Astrocyte (in vitro differentiated cells and primary cell): ENCODE results near the gene IGSF21.

Experiments used
- EZH2 ChIP-seq: IDR thresholded peaks from 2 replicates; pipeline ENCODE4 v1.6.1; 2012; ENCODE audit warnings: mild to moderate bottlenecking, low read length, inconsistent platforms; ENCODE audit not compliant: insufficient read depth
- TF ChIP-seq, protein P1 (sequence below): IDR thresholded peaks from 2 replicates; pipeline ENCODE4 v1.5.1; 2011; ENCODE audit warnings: low read depth, mild to moderate bottlenecking, inconsistent platforms, low read length, moderate library complexity; ENCODE audit not compliant: insufficient read depth

GRCh38 chr1:18192974-18193373 lies 85.4 kb downstream of the IGSF21 start:
- TF ChIP-seq, protein P1, sequence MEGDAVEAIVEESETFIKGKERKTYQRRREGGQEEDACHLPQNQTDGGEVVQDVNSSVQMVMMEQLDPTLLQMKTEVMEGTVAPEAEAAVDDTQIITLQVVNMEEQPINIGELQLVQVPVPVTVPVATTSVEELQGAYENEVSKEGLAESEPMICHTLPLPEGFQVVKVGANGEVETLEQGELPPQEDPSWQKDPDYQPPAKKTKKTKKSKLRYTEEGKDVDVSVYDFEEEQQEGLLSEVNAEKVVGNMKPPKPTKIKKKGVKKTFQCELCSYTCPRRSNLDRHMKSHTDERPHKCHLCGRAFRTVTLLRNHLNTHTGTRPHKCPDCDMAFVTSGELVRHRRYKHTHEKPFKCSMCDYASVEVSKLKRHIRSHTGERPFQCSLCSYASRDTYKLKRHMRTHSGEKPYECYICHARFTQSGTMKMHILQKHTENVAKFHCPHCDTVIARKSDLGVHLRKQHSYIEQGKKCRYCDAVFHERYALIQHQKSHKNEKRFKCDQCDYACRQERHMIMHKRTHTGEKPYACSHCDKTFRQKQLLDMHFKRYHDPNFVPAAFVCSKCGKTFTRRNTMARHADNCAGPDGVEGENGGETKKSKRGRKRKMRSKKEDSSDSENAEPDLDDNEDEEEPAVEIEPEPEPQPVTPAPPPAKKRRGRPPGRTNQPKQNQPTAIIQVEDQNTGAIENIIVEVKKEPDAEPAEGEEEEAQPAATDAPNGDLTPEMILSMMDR: no peak
- TF ChIP-seq EZH2: no peak
